Upper lobe of right lung (tissue), 1 donor: ENCODE measurements around the gene RPS4Y1. TPM values are rescaled to one million over a fixed set of nuclear protein-coding genes. Genes with fewer than 3 reads are reported as not detected.
"Not testable (repeated sequence)": the region's sequence is repeated elsewhere in the genome, so short reads cannot be mapped to it uniquely, and the experiment has no call there.

Experiments
- ATAC-seq: fragments of 200-7000 bp; cut with Tn5 transposase; one replicate; pipeline ENCODE4 v1.9.1; 2020; ENCODE audit warnings: mild to moderate bottlenecking, moderate library complexity
- DNase-seq: peaks from one replicate; pipeline ENCODE4 v3.0.0-alpha.2; 2020
- H3K27ac ChIP-seq: fragments of 200-600 bp; one replicate; pipeline ENCODE4 v1.8.0; 2022
- H3K27me3 ChIP-seq: fragments of 200-600 bp; one replicate; pipeline ENCODE4 v1.8.0; 2022; ENCODE audit warnings: mild to moderate bottlenecking
- H3K36me3 ChIP-seq: fragments of 200-600 bp; one replicate; pipeline ENCODE4 v1.8.0; 2022
- H3K4me1 ChIP-seq: fragments of 200-600 bp; one replicate; pipeline ENCODE4 v1.8.0; 2022
- H3K4me3 ChIP-seq: fragments of 200-600 bp; one replicate; pipeline ENCODE4 v1.8.0; 2022; ENCODE audit warnings: mild to moderate bottlenecking
- H3K9me3 ChIP-seq: fragments of 200-600 bp; one replicate; pipeline ENCODE4 v1.8.0; 2022
- intact Hi-C: fragments of 100-400 bp; cut with DNase I; formaldehyde crosslinking; loops from one replicate; pipeline ENCODE4 v1.11.0; 2022
- long read RNA-seq: library from polyadenylated mRNA; unstranded; transcript quantifications from one replicate; pipeline ENCODE4 v2.0.0, GENCODE V29; 2021
- total RNA-seq: library from RNA; stranded (reverse); fragmentation: NEBNext Ultra II Directional; extraction: Animal tissue kit (Norgen Biotek cat#: 25700); gene quantifications from one replicate; pipeline ENCODE4 v1.2.1, GENCODE V29; 2021
- TF ChIP-seq, protein P1 (sequence below): fragments of 200-600 bp; IDR thresholded peaks from one replicate; pipeline ENCODE4 v1.8.0; 2022; ENCODE audit warnings: antibody characterized with exemption
- donor health status: DM: no; HTN: yes; CAD: no; lungs with severe emphysema.

Gene RPS4Y1
- total RNA-seq, result 262 TPM
- long read RNA-seq, transcript RPS4Y1-201 (7 exons, 1,305 nt), result major isoform, 186 of 200 reads
- long read RNA-seq, partial matches to known transcripts, result 6 of 200 reads
- long read RNA-seq, other reads (novel, unspliced or antisense), result 4 of 200 reads

DNA sequence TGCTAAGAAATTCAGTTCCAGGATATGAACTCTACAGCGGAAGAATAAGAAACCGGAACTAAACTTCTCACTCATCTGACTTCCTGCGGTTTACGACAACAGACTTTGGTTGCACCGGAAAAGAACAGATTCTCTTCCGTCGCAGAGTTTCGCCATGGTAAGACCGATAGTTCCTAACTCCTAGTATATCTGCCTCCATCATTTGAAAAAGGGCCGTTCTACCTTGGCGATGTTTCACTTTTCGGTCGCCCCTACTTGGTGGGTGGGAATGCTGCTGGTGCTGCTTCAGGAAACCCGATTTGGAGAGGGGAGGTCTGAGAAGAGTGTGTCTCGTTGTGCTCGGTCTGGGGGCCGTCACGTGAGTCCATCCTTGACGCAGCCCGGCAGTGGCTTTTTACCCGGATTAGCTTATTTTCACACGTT lies at the start of gene RPS4Y1:
Gene RPS4Y1 (plus strand): TSS at position 132 of the 423 bp plus-strand sequence. CDS start 23 bp downstream, at position 155.
- ATAC-seq (peak; percentile 91), DNase-seq (peak; percentile 68)
- H3K27me3 ChIP-seq, result no peaks in the 10 kb centered on the region
- intact Hi-C loops, result no loop called here
- H3K9me3 ChIP-seq, result no peaks in the 10 kb centered on the region
- TF ChIP-seq, protein P1, sequence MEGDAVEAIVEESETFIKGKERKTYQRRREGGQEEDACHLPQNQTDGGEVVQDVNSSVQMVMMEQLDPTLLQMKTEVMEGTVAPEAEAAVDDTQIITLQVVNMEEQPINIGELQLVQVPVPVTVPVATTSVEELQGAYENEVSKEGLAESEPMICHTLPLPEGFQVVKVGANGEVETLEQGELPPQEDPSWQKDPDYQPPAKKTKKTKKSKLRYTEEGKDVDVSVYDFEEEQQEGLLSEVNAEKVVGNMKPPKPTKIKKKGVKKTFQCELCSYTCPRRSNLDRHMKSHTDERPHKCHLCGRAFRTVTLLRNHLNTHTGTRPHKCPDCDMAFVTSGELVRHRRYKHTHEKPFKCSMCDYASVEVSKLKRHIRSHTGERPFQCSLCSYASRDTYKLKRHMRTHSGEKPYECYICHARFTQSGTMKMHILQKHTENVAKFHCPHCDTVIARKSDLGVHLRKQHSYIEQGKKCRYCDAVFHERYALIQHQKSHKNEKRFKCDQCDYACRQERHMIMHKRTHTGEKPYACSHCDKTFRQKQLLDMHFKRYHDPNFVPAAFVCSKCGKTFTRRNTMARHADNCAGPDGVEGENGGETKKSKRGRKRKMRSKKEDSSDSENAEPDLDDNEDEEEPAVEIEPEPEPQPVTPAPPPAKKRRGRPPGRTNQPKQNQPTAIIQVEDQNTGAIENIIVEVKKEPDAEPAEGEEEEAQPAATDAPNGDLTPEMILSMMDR, result no peak
- H3K27ac ChIP-seq, result peak within 1 kb of the TSS; percentile 63
- peak within 1 kb of the TSS; percentile 63 for H3K4me3 ChIP-seq
- H3K4me1 ChIP-seq, result no peaks in the 10 kb centered on the region
- peaks cover 6% of the 10 kb centered on the region for H3K36me3 ChIP-seq

DNA sequence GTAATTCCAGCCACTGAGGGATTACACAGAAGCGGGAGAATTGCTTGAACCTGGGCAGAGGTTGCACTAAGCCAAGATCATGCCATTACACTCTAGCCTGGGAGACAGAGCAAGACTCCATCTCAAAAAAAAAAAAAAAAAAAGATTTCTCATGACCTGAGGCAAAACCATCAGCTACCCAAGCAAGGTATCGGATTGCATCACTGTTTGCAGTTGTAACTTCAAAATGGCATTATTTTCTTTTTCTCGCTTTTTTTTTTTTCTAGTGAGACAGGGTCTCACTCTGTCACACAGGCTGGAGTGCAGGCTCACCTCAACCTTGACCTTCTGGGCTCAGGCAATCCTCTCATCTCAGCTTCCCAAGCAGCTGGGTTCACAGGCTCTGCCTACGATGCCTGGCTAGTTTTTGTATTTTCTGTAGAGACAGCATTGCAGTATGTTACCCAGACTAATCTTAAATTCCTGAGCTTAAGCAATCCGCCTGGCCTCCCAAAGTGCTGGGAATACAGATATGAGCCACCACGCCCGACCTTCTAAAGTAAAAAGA lies 44.4 kb upstream of the RPS4Y1 start:
- intact Hi-C loops, result no loop called here
- Histone ChIP-seq H3K4me1 (no peaks in the 10 kb centered on the region), H3K27me3 (no peaks in the 10 kb centered on the region), H3K36me3 (no peaks in the 10 kb centered on the region), H3K4me3 (no peak overlapping the region), H3K27ac (no peak overlapping the region), H3K9me3 (no peaks in the 10 kb centered on the region)
- TF ChIP-seq, protein P1, result no peak
- DNase-seq (no peak), ATAC-seq (no peak)

DNA sequence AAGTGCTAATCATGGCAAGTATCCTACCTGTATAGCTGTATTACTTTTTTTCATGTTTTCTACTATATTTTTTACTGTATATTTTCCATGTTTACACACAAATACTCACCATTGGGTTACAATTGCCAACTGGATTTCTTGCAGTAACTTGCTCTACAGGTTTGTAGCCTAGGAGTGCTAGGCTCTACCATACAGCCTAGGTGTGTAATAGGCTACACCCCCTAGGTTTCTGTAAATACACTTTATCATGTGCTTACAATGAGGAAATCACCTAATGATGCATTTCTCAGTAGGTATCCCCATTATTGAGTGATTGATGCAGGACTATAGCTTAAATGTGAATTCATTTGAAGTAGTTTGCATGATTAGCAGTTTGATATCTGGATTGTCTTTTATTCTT lies 43.4 kb upstream of the RPS4Y1 start:
- H3K36me3 ChIP-seq, result no peaks in the 10 kb centered on the region
- no peak for ATAC-seq
- TF ChIP-seq, protein P1, result no peak
- intact Hi-C loops, result no loop called here
- no peak for DNase-seq
- no peaks in the 10 kb centered on the region for H3K9me3 ChIP-seq
- no peaks in the 10 kb centered on the region for H3K27me3 ChIP-seq
- H3K27ac ChIP-seq, result no peak overlapping the region
- no peak overlapping the region for H3K4me3 ChIP-seq
- no peaks in the 10 kb centered on the region for H3K4me1 ChIP-seq

DNA sequence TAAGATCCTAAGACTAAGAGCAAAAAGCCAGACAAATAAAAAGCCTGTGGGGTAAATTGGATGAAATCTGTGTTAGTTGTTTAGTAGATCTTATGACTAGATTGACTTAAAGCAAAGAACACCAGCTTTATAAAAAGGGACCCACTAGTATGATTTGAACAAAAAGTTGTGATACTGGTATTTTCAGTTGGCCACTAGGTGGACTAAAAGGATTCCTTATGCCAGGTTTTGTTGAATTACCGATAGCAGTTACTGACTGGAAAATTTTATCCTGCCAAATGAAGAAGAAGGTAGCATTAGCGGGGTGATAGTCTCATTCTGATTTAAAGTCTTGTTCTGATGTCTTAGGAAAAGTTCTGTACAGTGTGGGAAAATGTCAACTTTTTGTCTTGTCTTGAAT lies 41.2 kb upstream of the RPS4Y1 start:
- Histone ChIP-seq H3K4me1 (no peaks in the 10 kb centered on the region), H3K4me3 (no peak overlapping the region), H3K9me3 (no peaks in the 10 kb centered on the region), H3K36me3 (no peaks in the 10 kb centered on the region), H3K27me3 (no peaks in the 10 kb centered on the region), H3K27ac (no peak overlapping the region)
- TF ChIP-seq, protein P1, result peak; percentile 32
- intact Hi-C loops, result no loop called here
- ATAC-seq (no peak), DNase-seq (no peak)

DNA sequence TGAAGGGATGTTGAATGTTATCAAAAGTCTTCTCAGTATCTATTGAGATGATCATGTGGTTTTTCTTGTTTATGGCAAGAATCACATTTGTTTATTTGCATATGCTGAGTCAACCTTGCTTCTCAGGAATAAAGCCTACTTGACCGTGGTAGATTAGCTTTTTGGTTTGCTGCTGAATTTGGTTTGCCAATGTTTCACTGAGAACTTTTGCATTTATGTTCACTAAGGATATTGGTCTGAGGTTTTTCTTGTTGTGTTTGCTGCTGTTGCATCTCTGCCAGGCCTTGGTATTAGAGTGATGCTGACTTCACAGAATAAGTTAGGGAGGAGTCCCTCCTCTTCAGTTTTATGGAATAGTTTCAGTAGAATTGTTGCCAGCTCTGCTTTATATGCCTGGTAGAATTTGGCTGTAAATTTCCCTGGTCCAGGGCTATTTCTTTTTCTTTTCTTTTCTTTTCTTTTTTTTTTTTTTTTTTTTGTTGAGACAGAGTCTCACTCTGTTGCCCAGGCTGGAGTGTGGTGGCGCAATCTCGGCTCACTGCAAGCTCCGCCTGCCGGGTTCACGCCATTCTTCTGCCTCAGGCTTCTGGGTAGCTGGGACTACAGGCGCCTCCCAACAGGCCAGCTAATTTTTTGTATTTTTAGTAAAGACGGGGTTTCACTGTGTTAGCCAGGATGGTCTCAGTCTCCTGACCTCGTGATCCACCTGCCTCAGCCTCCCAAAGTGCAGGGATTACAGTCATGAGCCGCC lies 24.1 kb upstream of the RPS4Y1 start:
- H3K4me3 ChIP-seq, H3K27ac ChIP-seq, H3K4me1 ChIP-seq, intact Hi-C loops, H3K9me3 ChIP-seq, DNase-seq, H3K27me3 ChIP-seq, H3K36me3 ChIP-seq, ATAC-seq: not testable (repeated sequence)

DNA sequence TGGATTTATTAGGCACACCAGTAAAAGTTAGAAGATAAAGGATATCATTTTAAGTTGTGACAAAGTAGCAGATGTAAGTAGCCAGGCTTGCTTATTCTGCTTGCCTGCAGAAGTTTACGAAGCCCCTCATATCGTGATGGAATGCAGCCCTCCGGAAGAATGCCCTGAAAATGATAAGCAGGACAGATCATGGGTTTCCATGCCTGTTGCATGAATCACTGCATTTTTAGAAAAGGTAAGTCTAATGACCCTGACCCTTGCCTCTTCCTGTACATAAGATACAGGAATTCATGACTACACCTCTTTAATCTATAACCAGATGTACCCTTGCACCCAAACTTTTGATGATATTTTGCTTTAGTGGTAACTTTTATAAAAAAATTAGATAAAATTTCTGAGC lies 16.9 kb upstream of the RPS4Y1 start:
- ATAC-seq, result no peak

More for the DNA sequence above, 16.9 kb upstream of the RPS4Y1 start:
- Histone ChIP-seq H3K4me3 (no peak overlapping the region), H3K36me3 (no peaks in the 10 kb centered on the region), H3K9me3 (no peaks in the 10 kb centered on the region), H3K27ac (no peak overlapping the region), H3K4me1 (no peaks in the 10 kb centered on the region), H3K27me3 (no peaks in the 10 kb centered on the region)
- DNase-seq, result no peak
- TF ChIP-seq, protein P1, result no peak
- intact Hi-C loops, result no loop called here
